Measurements from ENCODE around the gene ERBB2. TPM values are rescaled to one million over a fixed set of nuclear protein-coding genes. Genes with fewer than 3 reads are reported as not detected.

ERBB2 gene
- total RNA-seq, 1 donor from 2014 or later, result 52.1 TPM

DNA sequence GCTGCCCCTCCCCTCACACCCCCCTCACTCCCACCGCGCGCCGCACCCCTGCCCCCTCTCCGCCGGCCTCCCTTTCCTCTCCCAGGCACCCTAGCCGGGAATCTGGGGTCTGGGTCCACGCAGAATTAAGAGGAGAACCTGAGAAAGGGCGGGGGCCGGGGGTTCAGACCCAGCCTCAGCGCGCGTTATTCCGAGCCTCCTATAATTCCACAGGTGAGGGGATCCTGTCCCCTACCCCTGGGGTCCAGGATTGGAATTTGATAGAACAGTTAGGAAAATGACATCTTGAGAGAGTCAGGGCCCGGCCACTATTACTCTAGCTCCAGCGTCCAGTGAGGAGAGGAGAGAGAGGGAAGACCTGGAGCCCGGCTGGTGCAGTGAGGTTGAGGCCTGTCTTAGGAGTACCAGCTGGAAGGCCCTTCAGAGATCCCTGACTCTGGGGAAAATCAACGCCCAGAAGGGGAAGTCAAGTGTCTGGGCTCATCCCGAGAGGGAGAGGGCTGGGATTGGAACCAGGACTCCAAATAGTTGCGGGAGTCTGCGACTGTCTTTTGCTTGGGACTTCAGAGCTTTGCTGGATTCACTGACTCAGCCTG is 55.2 kb downstream of the ERBB2 start:
- peaks cover 27% of the 10 kb centered on the region for H3K4me1 ChIP-seq
- intact Hi-C loops (cut with DNase I), result loop anchor here (5.0 kb wide), 1 partner anchor 133 kb away; no protein-coding TSS in a partner anchor
- no peak for DNase-seq (ENCODE audit: extremely low spot score in 2 of 2)
- peak overlapping the region; percentile 94 for H3K27ac ChIP-seq
- no peaks in the 10 kb centered on the region for H3K9me3 ChIP-seq
- H3K36me3 ChIP-seq, result no peaks in the 10 kb centered on the region
- no peak for TF ChIP-seq POLR2A (IDR thresholded peaks at IDR 0.05)
- TF ChIP-seq POLR2AphosphoS5 (IDR thresholded peaks at IDR 0.05; ENCODE audit: insufficient read depth in 1 of 2, low read depth in 1 of 2), result no peak
- TF ChIP-seq, protein P1, sequence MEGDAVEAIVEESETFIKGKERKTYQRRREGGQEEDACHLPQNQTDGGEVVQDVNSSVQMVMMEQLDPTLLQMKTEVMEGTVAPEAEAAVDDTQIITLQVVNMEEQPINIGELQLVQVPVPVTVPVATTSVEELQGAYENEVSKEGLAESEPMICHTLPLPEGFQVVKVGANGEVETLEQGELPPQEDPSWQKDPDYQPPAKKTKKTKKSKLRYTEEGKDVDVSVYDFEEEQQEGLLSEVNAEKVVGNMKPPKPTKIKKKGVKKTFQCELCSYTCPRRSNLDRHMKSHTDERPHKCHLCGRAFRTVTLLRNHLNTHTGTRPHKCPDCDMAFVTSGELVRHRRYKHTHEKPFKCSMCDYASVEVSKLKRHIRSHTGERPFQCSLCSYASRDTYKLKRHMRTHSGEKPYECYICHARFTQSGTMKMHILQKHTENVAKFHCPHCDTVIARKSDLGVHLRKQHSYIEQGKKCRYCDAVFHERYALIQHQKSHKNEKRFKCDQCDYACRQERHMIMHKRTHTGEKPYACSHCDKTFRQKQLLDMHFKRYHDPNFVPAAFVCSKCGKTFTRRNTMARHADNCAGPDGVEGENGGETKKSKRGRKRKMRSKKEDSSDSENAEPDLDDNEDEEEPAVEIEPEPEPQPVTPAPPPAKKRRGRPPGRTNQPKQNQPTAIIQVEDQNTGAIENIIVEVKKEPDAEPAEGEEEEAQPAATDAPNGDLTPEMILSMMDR (IDR thresholded peaks at IDR 0.05), result no peak
- no peaks in the 10 kb centered on the region for H3K27me3 ChIP-seq
- peak overlapping the region; percentile 74 to 77 for H3K4me3 ChIP-seq

DNA sequence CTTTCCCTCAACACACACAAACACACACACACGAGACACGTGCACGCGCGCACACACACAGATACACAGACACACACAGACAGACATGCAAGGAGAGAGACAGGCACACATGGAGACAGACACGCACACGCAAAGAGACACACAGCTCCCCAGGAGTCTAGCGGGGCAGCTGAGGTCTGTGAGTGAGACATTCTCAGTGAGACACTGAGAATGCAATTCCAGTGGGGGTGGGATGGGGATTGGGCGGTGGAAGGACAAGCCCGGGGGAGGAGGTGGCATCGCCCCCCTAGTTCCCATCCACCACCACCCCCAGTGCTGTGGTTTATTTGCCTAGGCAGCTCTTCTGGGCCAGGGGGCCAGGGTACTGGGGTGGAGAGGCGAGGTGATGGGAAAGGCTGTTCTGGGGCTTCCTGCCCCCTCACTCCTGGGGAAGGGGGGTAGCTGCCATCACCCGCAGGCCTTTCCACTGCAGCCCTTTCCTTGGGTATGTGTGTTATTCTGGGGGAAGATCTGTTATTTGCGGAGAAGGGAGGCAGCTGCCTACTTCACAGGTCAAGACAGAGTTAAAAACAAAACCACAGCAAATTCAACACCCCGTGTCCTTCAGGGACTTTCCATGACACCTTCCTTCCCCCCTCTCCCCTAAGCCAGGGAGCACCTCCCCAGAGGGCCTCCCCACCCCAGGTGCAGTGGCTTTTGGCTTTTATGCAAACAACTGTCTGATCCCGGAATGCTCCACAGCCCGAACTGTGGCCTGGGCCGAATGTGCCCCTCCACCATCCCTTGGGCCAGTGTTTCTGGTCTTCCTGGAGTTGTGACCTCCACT is 55.9 kb downstream of the ERBB2 start:
- TF ChIP-seq, protein P1 (IDR thresholded peaks at IDR 0.05), result no peak
- TF ChIP-seq POLR2A (IDR thresholded peaks at IDR 0.05) (no peak), POLR2AphosphoS5 (IDR thresholded peaks at IDR 0.05; ENCODE audit: insufficient read depth in 1 of 2, low read depth in 1 of 2) (no peak)
- Histone ChIP-seq H3K9me3 (no peaks in the 10 kb centered on the region), H3K4me1 (peaks cover 27% of the 10 kb centered on the region), H3K36me3 (no peaks in the 10 kb centered on the region), H3K27ac (peak overlapping the region; percentile 94), H3K27me3 (no peaks in the 10 kb centered on the region), H3K4me3 (no peak overlapping the region)
- intact Hi-C loops (cut with DNase I), result no loop called here
- DNase-seq (ENCODE audit: extremely low spot score in 2 of 2), result no peak

DNA sequence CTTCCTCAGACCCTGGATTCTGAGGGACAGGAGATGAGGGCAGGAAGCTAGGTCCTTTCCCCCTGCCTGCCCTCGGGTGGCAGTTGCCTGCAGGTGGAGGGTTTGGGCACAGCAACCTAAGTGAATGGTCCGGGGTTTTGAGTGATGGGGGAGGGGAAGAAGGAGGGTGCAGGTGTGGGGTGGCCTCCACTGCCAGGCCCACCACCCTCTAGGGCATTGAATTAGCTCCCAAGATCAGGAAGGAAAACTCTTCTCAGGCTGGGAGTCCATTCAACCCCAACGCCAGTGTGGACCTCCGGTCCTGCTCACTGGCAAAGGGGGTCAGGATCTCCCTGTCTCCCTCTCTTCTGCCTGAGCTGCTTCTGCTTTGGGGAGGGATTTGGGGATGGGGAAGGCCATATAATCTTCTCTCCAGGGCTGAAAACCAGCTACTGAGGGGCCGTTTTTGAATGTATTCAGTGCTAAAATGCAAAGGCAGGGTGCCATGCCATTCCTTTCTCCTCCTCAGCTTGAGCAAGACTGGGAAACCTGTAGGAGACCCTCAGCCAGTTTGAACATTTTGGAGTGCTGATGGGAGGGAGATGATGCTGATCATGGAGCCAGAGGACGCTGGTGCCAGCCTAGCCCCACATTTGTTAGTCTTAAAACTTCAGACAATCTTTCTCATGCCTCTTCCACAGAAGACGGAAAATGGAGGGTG is 56.7 kb downstream of the ERBB2 start:
- no peaks in the 10 kb centered on the region for H3K27me3 ChIP-seq
- no peak for DNase-seq (ENCODE audit: extremely low spot score in 2 of 2)
- H3K4me3 ChIP-seq, result no peak overlapping the region
- no peaks in the 10 kb centered on the region for H3K36me3 ChIP-seq
- intact Hi-C loops (cut with DNase I), result no loop called here
- peaks cover 27% of the 10 kb centered on the region for H3K4me1 ChIP-seq
- no peaks in the 10 kb centered on the region for H3K9me3 ChIP-seq
- H3K27ac ChIP-seq, result no peak overlapping the region
- TF ChIP-seq, protein P1 (IDR thresholded peaks at IDR 0.05), result no peak

DNA sequence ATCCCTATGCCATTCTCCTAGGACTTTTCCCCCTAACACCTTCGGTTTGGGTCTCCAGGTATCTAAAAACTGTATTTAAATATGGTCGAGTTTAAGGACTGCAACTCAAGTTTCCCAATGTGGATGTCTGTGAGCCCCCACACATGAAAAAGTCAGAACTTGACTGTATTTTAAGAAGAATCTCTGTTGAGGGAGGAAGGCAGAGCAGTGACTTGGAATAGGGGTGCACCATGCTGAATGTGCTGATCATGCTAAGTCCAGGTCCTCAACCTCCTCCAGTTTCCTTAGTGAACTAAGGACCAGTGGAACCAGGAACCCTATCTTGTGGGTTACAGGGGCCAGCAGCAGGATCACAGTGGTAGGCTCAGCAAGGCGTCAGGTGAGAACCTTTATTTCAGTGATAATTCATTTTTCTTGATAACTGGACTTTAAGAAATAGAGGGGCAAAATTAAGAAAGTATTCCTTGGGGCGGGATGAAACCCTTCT is 57.4 kb downstream of the ERBB2 start:
- Histone ChIP-seq H3K36me3 (no peaks in the 10 kb centered on the region), H3K27ac (no peak overlapping the region), H3K27me3 (no peaks in the 10 kb centered on the region), H3K4me1 (peaks cover 27% of the 10 kb centered on the region), H3K4me3 (no peak overlapping the region), H3K9me3 (no peaks in the 10 kb centered on the region)
- DNase-seq (ENCODE audit: extremely low spot score in 2 of 2), result no peak
- TF ChIP-seq POLR2A (IDR thresholded peaks at IDR 0.05) (no peak), POLR2AphosphoS5 (IDR thresholded peaks at IDR 0.05; ENCODE audit: insufficient read depth in 1 of 2, low read depth in 1 of 2) (no peak)
- TF ChIP-seq, protein P1 (IDR thresholded peaks at IDR 0.05), result no peak
- intact Hi-C loops (cut with DNase I), result no loop called here

All from vagina (tissue), 2 donors.